Fibroblast of skin of right quadriceps (primary cell): ENCODE results near the gene PRG3.
A peak's percentile ranks its signal among the peaks of the same experiment; 100 is the strongest.

Experiments
- DNase-seq: peaks from one replicate; pipeline ENCODE4 v3.0.0-alpha.2; 2013

PRG3 gene, protein sequence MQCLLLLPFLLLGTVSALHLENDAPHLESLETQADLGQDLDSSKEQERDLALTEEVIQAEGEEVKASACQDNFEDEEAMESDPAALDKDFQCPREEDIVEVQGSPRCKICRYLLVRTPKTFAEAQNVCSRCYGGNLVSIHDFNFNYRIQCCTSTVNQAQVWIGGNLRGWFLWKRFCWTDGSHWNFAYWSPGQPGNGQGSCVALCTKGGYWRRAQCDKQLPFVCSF

GRCh38 chr11:57380975-57381374 lies at the start of gene PRG3:
Gene PRG3, minus strand, starts transcription at chr11:57381150. Its CDS starts 442 bp downstream, at chr11:57380708.
- no peak for DNase-seq

DNA sequence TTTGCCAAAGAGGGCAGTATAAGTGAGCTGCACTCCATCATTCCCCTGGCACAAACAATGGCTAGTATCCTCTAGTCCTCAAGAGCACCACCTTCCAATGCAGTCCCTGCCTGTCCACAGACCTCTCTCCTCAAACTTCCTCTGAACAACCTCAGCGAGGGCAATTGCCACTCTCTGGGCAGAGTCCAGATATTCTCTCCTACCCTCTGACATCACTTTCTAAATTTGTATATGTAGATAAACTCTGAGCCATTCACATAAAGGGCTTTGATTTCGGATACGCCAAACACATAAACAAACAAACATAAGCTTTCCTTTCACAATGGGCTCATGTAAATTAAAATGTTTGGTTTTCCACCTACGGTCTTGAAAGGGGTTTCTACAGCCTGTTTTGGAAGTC lies 49.0 kb upstream of the PRG3 start:
- DNase-seq = no peak

GRCh38 chr11:57428643-57429042 lies 47.7 kb upstream of the PRG3 start:
- DNase-seq = no peak

DNA sequence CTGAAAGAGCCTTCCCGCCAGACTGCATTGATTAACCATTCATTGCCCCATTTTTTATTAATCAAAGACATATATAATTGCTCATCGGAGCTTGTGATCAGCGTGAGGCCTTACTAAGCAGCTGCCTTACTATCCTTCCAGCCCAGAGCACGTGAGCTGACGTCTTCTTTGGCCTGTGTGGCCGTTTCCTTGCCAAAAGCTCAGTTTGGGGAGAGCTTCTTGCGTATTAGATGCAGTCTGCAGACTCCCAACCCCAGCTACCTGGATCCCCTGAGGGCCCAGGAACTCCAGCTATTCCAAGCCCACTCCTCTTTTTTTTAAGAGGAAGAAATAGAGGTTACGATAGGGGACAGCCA lies 46.8 kb upstream of the PRG3 start:
- DNase-seq = no peak

GRCh38 chr11:57426929-57427726 lies 46.2 kb upstream of the PRG3 start, which contains the start of gene SLC43A3:
Gene SLC43A3, minus strand, starts transcription at chr11:57427121. Its CDS starts 949 bp downstream, at chr11:57426172.
- DNase-seq = peak; percentile 93

- DNase-seq = no peak
Observed at GRCh38 chr11:57426439-57426928, 45.5 kb upstream of the PRG3 start.

- DNase-seq = no peak
Observed at GRCh38 chr11:57425565-57426438, 44.9 kb upstream of the PRG3 start.

DNA sequence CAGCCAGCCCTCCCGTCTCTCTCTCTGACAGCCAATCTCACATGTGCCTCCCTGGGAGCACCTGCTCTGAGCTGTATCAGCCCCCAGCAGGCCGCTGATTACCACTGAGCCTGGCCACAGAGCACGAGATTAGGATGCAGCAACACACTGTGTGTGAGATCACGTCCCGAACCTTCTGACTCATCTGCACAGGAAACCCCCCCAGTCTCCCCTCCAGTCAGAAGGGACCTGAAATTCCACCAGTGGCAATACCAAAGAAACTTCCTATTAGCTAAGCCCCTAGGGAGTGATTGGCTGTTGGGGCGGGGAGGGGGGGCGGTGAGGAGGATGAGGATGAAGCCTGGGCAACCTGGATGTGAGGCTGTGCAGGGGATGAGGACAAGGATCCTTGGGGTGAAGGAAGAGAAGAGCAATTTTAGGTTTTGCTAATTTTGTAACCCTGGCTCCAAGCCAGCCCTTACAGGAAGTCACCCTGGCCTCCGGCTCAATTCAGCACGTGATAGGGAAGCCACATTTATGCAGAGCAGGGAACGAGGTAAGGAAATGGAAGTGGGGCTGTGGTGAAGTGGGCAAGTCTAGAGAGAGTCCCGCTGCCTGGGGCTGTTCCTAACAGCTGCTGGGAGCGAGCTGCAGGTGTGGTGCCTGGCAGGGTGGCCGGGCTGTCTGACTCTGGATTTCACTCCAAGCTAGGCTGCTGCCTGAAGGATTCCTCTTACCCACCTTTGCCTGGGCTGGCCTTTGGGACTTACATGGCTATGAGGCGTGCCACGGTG lies 44.0 kb upstream of the PRG3 start:
- peak; percentile 90 for DNase-seq

- no peak for DNase-seq
Observed at GRCh38 chr11:57424137-57424791, 43.3 kb upstream of the PRG3 start.

- no peak for DNase-seq
Observed at GRCh38 chr11:57422669-57423068, 41.7 kb upstream of the PRG3 start.

DNA sequence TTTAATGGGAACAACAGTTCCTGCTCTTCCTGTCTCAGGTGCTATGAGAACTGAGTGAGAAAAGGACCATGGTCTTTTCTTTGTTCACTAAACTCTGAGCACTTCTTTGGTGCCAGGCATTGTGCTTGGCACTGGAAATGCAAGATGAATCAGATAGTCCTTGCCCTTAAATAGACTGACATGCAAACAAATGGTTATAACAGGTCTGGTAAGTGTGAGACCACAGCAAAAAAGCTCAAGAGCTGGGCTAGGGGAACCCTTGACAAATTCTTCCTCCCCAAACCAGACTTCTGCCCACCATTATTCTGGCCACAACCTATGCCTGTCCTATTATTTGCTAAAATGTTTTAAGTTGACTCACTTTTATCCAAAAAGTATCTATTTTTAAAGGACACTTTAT lies 40.9 kb upstream of the PRG3 start:
- no peak for DNase-seq

DNA sequence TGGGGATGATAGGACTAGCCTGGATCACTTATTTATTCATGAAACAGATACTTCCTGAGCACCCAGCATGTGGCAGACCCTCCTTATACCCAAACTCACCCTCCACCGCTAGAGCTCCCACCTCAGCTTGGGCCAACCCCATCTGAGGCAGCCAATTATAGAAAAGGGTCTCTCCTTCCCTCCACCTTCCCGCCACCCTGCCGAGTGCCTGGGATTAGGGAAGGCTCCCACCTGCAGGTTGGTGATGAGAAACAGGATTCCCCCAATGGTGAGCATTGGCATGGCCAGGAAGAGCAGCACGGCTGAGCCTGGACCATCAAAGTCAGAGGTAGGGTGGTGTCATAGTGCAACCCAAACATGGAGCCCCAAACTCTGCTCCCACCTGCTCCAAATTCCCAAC lies 40.1 kb upstream of the PRG3 start:
- no peak for DNase-seq

GRCh38 chr11:57419146-57419545 lies 38.2 kb upstream of the PRG3 start:
- DNase-seq = no peak

DNA sequence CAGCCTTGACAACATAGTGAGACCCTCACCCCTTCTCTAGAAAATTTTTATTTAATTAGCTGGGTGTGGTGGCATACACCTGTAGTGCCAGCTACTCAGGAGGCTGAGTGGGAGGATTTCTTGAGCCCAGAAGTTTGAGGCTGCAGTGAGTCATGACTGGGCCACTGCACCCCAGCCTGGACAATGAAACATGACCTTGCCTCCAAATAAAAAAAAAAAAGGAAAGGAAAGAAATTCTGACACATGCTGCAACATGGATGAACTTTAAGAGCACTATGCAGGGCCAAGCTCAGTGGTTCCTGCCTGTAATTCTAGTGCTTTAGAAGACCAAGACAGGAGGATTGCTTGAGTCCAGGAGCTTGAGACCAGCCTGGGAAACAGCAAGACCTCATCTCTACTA lies 37.2 kb upstream of the PRG3 start:
- no peak for DNase-seq

DNA sequence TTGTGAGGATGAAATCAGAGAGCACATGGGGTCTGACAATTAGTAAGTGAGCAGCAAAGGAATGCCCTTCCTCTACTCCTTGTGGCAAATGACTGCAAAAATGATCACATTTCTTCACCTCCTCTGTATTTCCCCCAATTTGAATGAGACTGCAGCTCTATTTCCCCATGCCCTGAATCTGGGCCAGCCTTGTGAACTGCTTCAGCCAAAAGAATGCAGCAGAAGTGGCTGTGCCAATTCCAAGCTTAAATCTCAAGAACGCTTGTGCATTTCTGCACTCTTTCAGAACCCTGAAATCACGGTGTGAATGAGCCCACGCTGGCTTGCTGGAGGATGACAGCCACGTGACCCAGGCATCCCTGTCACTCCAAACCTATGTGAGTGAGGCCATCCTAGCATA lies 36.1 kb upstream of the PRG3 start:
- DNase-seq = peak; percentile 20

GRCh38 chr11:57416436-57416835 lies 35.5 kb upstream of the PRG3 start:
- DNase-seq = no peak

- DNase-seq = no peak
Observed at GRCh38 chr11:57414612-57415212, 33.8 kb upstream of the PRG3 start.

GRCh38 chr11:57413681-57414080 lies 32.7 kb upstream of the PRG3 start:
- no peak for DNase-seq

- DNase-seq = peak; percentile 88
Observed at GRCh38 chr11:57410287-57410686, 29.3 kb upstream of the PRG3 start.

DNA sequence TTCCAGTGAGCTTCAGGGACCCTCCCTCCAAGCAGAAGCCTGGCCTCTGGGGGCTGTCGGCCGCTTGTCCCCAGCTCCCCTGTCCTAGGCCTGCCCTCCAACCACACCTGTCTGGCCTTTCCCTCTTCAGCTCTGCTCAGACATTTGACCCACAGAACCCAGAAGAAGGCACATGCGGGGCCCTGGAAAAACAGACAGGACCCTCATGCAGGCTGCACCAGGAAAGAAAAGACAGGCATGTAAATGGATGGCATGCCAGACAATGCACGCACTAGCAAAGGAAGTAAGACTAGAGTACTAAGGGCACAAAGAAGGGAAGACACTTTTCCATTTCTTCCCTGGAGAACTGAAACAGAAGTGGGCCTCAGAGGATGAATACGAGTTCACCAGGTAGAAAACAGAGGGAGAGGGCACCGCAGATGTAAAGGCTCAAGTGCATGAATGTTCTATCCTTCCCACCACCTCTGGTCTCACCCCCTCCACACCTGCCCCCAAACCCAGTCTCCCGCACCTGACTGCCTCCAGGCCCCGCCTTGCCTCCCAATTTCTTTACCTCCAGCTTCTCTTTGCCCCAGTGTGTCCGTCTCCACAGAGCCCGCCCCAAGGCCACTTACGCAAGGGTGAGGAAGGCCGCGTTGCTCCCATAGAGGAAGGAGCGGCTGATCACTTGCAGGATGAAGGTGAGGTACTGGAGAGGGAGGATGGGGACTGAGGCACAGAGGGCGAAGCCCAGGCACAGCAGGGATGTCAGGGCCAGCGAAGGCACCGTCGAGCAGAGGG lies 28.6 kb upstream of the PRG3 start:
- no peak for DNase-seq

DNA sequence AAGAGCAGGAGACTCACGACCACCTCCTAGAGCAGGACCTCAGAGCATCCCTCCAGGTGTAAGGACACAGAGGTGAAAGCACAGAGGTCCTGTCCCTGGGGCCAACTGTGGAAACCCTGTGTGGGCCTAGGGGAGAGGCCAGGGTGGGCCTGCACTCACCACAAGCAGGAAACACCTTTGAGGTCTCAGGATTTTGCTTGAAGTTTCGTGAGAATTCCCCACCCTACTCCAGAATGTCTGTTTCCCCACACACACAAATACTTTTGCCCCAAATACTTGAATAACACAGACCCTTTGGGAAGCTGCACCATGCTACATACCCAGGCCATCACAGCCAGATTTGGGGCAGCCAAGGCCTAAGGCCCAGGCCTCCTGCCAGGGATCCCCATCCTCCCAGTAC lies 27.8 kb upstream of the PRG3 start:
- DNase-seq = no peak
